Sigmoid colon (tissue), 4 donors: Measurements from ENCODE around the gene CEP112.

Experiments used
- CTCF ChIP-seq, 4 experiments: fragments of 450-650 bp in 3 of 4; fragments of 200-600 bp in 1 of 4; IDR thresholded peaks; one replicate each; pipeline ENCODE4 v1.5.1; 2016 to 2019; ENCODE audit warnings: antibody characterized with exemption in 4 of 4, mild to moderate bottlenecking in 3 of 4, moderate library complexity in 2 of 4
- EP300 ChIP-seq, 4 donors: sonication (generic); formaldehyde crosslinking; IDR thresholded peaks; one replicate each; pipeline ENCODE4 v1.6.1; 2017; ENCODE audit warnings: antibody characterized with exemption in 4 of 4
- POLR2A ChIP-seq, 2 donors: fragments of 450-650 bp; IDR thresholded peaks; one replicate each; pipeline ENCODE4 v1.6.1; 2016; ENCODE audit warnings: antibody characterized with exemption in 2 of 2, mild to moderate bottlenecking in 2 of 2, moderate library complexity in 2 of 2
- POLR2AphosphoS5 ChIP-seq, 4 donors: sonication (generic); formaldehyde crosslinking; IDR thresholded peaks; one replicate each; pipeline ENCODE4 v1.6.1; 2017; ENCODE audit warnings: antibody characterized with exemption in 4 of 4

DNA sequence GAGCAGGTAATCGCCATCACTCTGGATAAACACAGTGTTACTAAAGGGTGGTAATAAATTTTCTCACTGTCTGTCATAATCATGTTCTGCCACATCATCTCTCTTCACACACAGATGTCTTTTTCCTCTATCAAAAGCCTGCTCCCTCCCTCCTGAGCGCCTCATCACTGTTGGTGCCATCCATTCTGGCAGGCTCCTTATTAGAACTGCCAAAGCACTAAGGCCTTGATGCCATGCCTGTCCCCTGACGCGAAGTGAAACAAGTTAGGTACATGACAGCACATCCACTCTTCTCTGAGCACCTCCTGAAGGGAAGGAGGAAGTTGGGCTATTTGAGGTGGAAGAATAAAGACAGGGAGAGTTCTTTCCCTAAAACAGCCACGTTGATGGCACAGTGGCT lies 592.3 kb downstream of the CEP112 start:
- TF ChIP-seq CTCF (IDR thresholded peaks at IDR 0.05), result no peak
- TF ChIP-seq POLR2AphosphoS5 (IDR thresholded peaks at IDR 0.05), result no peak
- no peak for TF ChIP-seq POLR2A (IDR thresholded peaks at IDR 0.05)
- no peak for TF ChIP-seq EP300 (IDR thresholded peaks at IDR 0.05)
